GM12878 (cell line): Measurements from ENCODE around the gene TLK2. TPM values are rescaled to one million over a fixed set of nuclear protein-coding genes. Genes with fewer than 3 reads are reported as not detected.

Experiments used
- ATAC-seq: fragments of 200-7000 bp; cut with Tn5 transposase; 3 replicates; pipeline ENCODE4 v1.9.1; 2020; ENCODE audit warnings: mild to moderate bottlenecking, moderate library complexity
- BruUV-seq: library from RNA; stranded (reverse); fragments of 400-500 nt; replicated peaks from 2 replicates; lab custom pipeline; 2021; lab: Mats Ljungman, UMichigan
- CTCF ChIA-PET: fragments of 300-600 bp; sonication (Branson Sonifier 250); formaldehyde crosslinking; extraction: SDS; loops from one replicate; lab custom pipeline; 2021; ENCODE audit warnings: inconsistent platforms; lab: Yijun Ruan, JAX
- POLR2A ChIA-PET: fragments of 350-600 bp; formaldehyde crosslinking; extraction: SDS; loops from one replicate; lab custom pipeline; 2021; ENCODE audit warnings: inconsistent platforms; lab: Charles Lee
- RAD21 ChIA-PET: fragments of 300-600 bp; sonication (Branson Sonifier 250); formaldehyde crosslinking; loops from one replicate; lab custom pipeline; 2023; ENCODE audit warnings: antibody characterized with exemption; ENCODE audit not compliant: unreplicated experiment; lab: Charles Lee
- SMC1A ChIA-PET: fragments of 300-600 bp; sonication (Branson Sonifier 250); formaldehyde crosslinking; loops from one replicate; lab custom pipeline; 2023; ENCODE audit not compliant: unreplicated experiment, uncharacterized antibody; lab: Charles Lee
- DNase-seq: peaks from one replicate; pipeline ENCODE4 v3.0.0-alpha.2; 2011; ENCODE audit warnings: low read depth, low spot score
- FAIRE-seq: peaks from 3 replicates; lab custom pipeline; 2011; peaks lifted over from hg19 to GRCh38; lab: Jason Lieb, UNC
- H2AFZ ChIP-seq: 2 replicates; pipeline ENCODE4 v1.6.0; 2011; ENCODE audit warnings: low read depth, low read length, control low read depth; ENCODE audit not compliant: control insufficient read depth
- H3K27ac ChIP-seq: 2 replicates; pipeline ENCODE4 v1.5.1; 2011; ENCODE audit warnings: control low read depth; ENCODE audit not compliant: control insufficient read depth, insufficient read depth
- H3K27me3 ChIP-seq, 2 experiments: replicated peaks in 1 of 2; 2 replicates each; pipeline versions ENCODE4 v1.6.0 to v1.6.1; 2011; ENCODE audit warnings: low read length in 1 of 2; ENCODE audit not compliant: control insufficient read depth in 2 of 2, insufficient read depth in 2 of 2
- H3K36me3 ChIP-seq, 2 experiments: 2 replicates each; pipeline ENCODE4 v1.5.1; 2011; ENCODE audit warnings: low read length in 1 of 2; ENCODE audit not compliant: control insufficient read depth in 2 of 2, insufficient read depth in 2 of 2
- H3K4me1 ChIP-seq: 2 replicates; pipeline ENCODE4 v1.6.1; 2011; ENCODE audit warnings: mild to moderate bottlenecking, low read length, moderate library complexity, mixed read lengths; ENCODE audit not compliant: control insufficient read depth, insufficient read depth
- H3K4me2 ChIP-seq: 2 replicates; pipeline ENCODE4 v1.6.0; 2011; ENCODE audit warnings: control low read depth; ENCODE audit not compliant: control insufficient read depth, insufficient read depth
- H3K4me3 ChIP-seq: fragments of 200-600 bp; sonication (generic); 2 replicates; pipeline ENCODE4 v1.5.1; 2016
- H3K79me2 ChIP-seq: 2 replicates; pipeline ENCODE4 v1.6.0; 2011; ENCODE audit warnings: low read length; ENCODE audit not compliant: control insufficient read depth, insufficient read depth
- H3K9ac ChIP-seq: 2 replicates; pipeline ENCODE4 v1.8.0; 2011; ENCODE audit warnings: low read length, control low read depth, mixed read lengths; ENCODE audit not compliant: control insufficient read depth, insufficient read depth
- H3K9me3 ChIP-seq: replicated peaks from 3 replicates; pipeline ENCODE4 v1.5.1; 2011; ENCODE audit warnings: mild to moderate bottlenecking, low read length; ENCODE audit not compliant: control insufficient read depth, insufficient read depth
- H4K20me1 ChIP-seq: 2 replicates; pipeline ENCODE4 v1.6.0; 2011; ENCODE audit not compliant: control insufficient read depth, insufficient read depth
- BHLHE40 ChIP-seq, 2 experiments: fragments of 450-650 bp in 1 of 2; IDR thresholded peaks; 2 replicates each; pipeline ENCODE4 v1.6.1; 2011 to 2017; ENCODE audit warnings: low read depth in 2 of 2, borderline replicate concordance in 1 of 2, improper control_type of control experiment in 1 of 2, low read length in 1 of 2, mild to moderate bottlenecking in 1 of 2
- CREB1 ChIP-seq: IDR thresholded peaks from 2 replicates; pipeline ENCODE4 v1.6.1; 2012; ENCODE audit warnings: low read depth, mild to moderate bottlenecking, inconsistent platforms
- HDAC6 ChIP-seq: fragments of 200-600 bp; sonication (generic); IDR thresholded peaks from one replicate; pipeline ENCODE4 v1.8.0; 2017; ENCODE audit warnings: antibody characterized with exemption; ENCODE audit not compliant: unreplicated experiment
- NFIC ChIP-seq: IDR thresholded peaks from 2 replicates; pipeline ENCODE4 v1.6.1; 2012; ENCODE audit warnings: low read depth, mild to moderate bottlenecking, inconsistent platforms, low read length, moderate library complexity
- NFXL1 ChIP-seq: fragments of 450-650 bp; IDR thresholded peaks from 2 replicates; pipeline ENCODE4 v1.6.1; 2017; ENCODE audit warnings: antibody characterized with exemption, mild to moderate bottlenecking, borderline replicate concordance
- PAX8 ChIP-seq: fragments of 450-650 bp; IDR thresholded peaks from 2 replicates; pipeline ENCODE4 v1.6.1; 2017; ENCODE audit warnings: mild to moderate bottlenecking, moderate library complexity
- RBBP5 ChIP-seq: fragments of 200-600 bp; sonication (generic); conservative IDR thresholded peaks from 2 replicates; pipeline ENCODE4 v1.6.1; 2016
- RELA ChIP-seq: fragments of 450-650 bp; IDR thresholded peaks from 2 replicates; pipeline ENCODE4 v1.8.0; 2014; ENCODE audit warnings: borderline replicate concordance; ENCODE audit not compliant: partially characterized antibody
- SP1 ChIP-seq: IDR thresholded peaks from one replicate; pipeline ENCODE4 v1.6.1; 2011; ENCODE audit warnings: low read depth, low read length
- SREBF1 ChIP-seq: IDR thresholded peaks from 2 replicates; pipeline ENCODE4 v1.6.1; 2012; ENCODE audit warnings: mild to moderate bottlenecking, low read length
- SREBF2 ChIP-seq: IDR thresholded peaks from 2 replicates; pipeline ENCODE4 v1.6.1; 2012; ENCODE audit warnings: mild to moderate bottlenecking, low read length
- ZNF622 ChIP-seq: fragments of 450-650 bp; IDR thresholded peaks from 2 replicates; pipeline ENCODE4 v1.6.1; 2017; ENCODE audit warnings: mild to moderate bottlenecking, inconsistent platforms
- ZNF687 ChIP-seq: fragments of 450-650 bp; IDR thresholded peaks from 2 replicates; pipeline ENCODE4 v1.6.1; 2017; ENCODE audit warnings: mild to moderate bottlenecking, moderate library complexity
- WGBS: methylation state at CpG from one replicate; pipeline ENCODE4 v1.1.6; 2016; ENCODE audit warnings: low lambda C conversion rate; ENCODE audit not compliant: insufficient replicate concordance, insufficient coverage; ENCODE audit errors: missing lambda C conversion rate; 5-methylcytosine and 5-hydroxymethylcytosine counted together
- in situ Hi-C: fragments of 300-500 bp; cut with MboI; formaldehyde crosslinking; loops from 9 replicates; pipeline ENCODE4 v1.14.3; 2018; ENCODE audit warnings: mixed read lengths
- intact Hi-C: fragments of 100-400 bp; cut with micrococcal nuclease; formaldehyde crosslinking; loops from one replicate; pipeline ENCODE4 v1.14.2; 2022; ENCODE audit not compliant: unreplicated experiment
- polyA plus RNA-seq, 11 experiments: library from polyadenylated mRNA; depleted of rRNA in 4 of 11; unstranded in 6 of 11; stranded (reverse) in 5 of 11; fragments of >200 nt; fragmentation: Nextera tagmentation in 4 of 11; fragmentation: Illumina TruSeq in 1 of 11; extraction: Ambion mirVana in 4 of 11; extraction: Trizol in 1 of 11; gene quantifications; 1 replicate in 1 of 11; 2 replicates in 10 of 11; pipeline versions ENCODE4 v1.2.1 to v1.2.3, GENCODE V29; 2011 to 2016; ENCODE audit warnings: inconsistent platforms in 2 of 11, missing spikeins in 2 of 11, low read depth in 1 of 11
- total RNA-seq, 4 experiments: library from RNA; depleted of rRNA in 3 of 4; stranded (reverse); fragments of >200 nt in 3 of 4; fragmentation: Illumina TruSeq in 1 of 4; extraction: Trizol in 1 of 4; gene quantifications; 2 replicates each; pipeline versions ENCODE4 v1.2.1 to v1.2.3, GENCODE V29; 2013 to 2021

The TLK2 gene
- total and polyA plus RNA-seq, 10 of the 15 experiments (the other 5 are each of a cell fraction or from before 2014, with no cell fraction given): 12.1 to 51.2 (median 27.5) TPM

GRCh38 chr17:62627219-62627903 lies 148.7 kb downstream of the TLK2 start, which contains the start of gene MRC2:
MRC2 (plus strand) TSS chr17:62627670; CDS start chr17:62627803, 133 bp downstream.
- WGBS: 1% methylated on average over 50 of the region's 68 CpGs
- H3K9me3 ChIP-seq: no peaks in the 10 kb centered on the region
- no peak within 1 kb of the TSS for H3K27ac ChIP-seq
- 0 out of 2 replicates have a peak, but pooled peaks have one; percentile 46 for TF ChIP-seq NFXL1
- no peak for TF ChIP-seq BHLHE40 (IDR thresholded peaks at IDR 0.05; ENCODE audit: borderline replicate concordance in 1 of 2, low read depth in 2 of 2, low read length in 1 of 2)
- no peak for TF ChIP-seq NFIC
- no peak for TF ChIP-seq ZNF687
- TF ChIP-seq RELA: no peak
- TF ChIP-seq RBBP5: no peak
- no peak for TF ChIP-seq CREB1
- peak; percentile 92 for TF ChIP-seq HDAC6
- no peak for TF ChIP-seq SREBF1
- no peak for TF ChIP-seq SREBF2
- TF ChIP-seq ZNF622: no peak
- TF ChIP-seq SP1: no peak
- TF ChIP-seq PAX8: no peak
- H3K27me3 ChIP-seq: peaks cover 0 to 9% of the 10 kb centered on the region in 2 experiments; a peak in 3 of 4 replicates
- intact Hi-C loops (no loop called here), in situ Hi-C loops (no loop called here)
- H3K4me1 ChIP-seq: 0 out of 2 replicates have a peak, but pooled peaks cover 3% of the 10 kb centered on the region
- ChIA-PET RAD21 (no interaction called here), SMC1A (no interaction called here), POLR2A (no interaction called here), CTCF (no interaction called here)
- no peaks in the 10 kb centered on the region for H4K20me1 ChIP-seq
- BruUV-seq: no TSS peak
- no peaks in the 10 kb centered on the region for H3K36me3 ChIP-seq
- no peak for DNase-seq
- peak within 1 kb of the TSS; percentile 77 for H3K4me2 ChIP-seq
- peak; percentile 58 for ATAC-seq
- peak within 1 kb of the TSS; percentile 23; the same call in 1 of the 2 replicates for H2AFZ ChIP-seq
- peak within 1 kb of the TSS; percentile 39; the same call in 1 of the 2 replicates for H3K9ac ChIP-seq
- no peak for FAIRE-seq
- H3K4me3 ChIP-seq: peak within 1 kb of the TSS; percentile 64
- no peaks in the 10 kb centered on the region for H3K79me2 ChIP-seq
